ENCODE results near the gene OLFM2.

DNA sequence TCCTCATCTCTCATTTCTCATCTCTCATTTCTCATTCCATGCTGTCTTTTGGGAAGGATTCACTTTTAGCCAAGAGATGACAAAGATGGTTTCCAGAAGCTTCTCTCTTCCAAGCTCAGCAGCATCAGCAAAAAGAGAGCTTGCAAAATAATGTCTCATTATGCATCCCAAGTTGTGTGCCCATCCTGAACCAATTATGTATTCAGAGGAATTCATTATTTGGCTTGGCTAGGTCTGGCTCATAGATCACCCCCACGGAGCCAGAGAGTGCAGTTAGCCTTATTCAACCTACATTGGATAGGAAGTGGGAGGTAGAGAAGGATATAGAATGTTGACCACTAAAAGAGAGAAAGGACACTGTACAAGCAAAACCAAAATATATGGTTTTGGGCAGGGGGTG lies 5.4 kb upstream of the OLFM2 start:
- TF ChIP-seq POLR2A (conservative IDR thresholded peaks at IDR 0.05) (no peak), ZNF174 (CRISPR knock-in tag; IDR thresholded peaks at IDR 0.05) (no peak), CREB3 (tag; conservative IDR thresholded peaks at IDR 0.05; ENCODE audit: low read depth) (no peak), TCF7L2 (IDR thresholded peaks at IDR 0.05; ENCODE audit: low read depth, low read length) (no peak), EP300 (IDR thresholded peaks at IDR 0.05; ENCODE audit: low read length) (no peak), RFX5 (IDR thresholded peaks at IDR 0.05; ENCODE audit: low read depth, low read length) (no peak), LARP7 (IDR thresholded peaks at IDR 0.05) (no peak), SNRNP70 (optimal IDR thresholded peaks at IDR 0.05; ENCODE audit: low read depth, low read length) (no peak)
